22Rv1 (cell line): ENCODE data around the gene ANXA3.

ENCODE experiments used
- CTCF ChIP-seq: fragments of 450-650 bp; IDR thresholded peaks from 2 replicates; pipeline ENCODE4 v1.5.1; 2017; ENCODE audit warnings: mild to moderate bottlenecking
- ZFX ChIP-seq: fragments of 450-650 bp; IDR thresholded peaks from 2 replicates; pipeline ENCODE4 v1.6.1; 2017; ENCODE audit warnings: antibody characterized with exemption, borderline replicate concordance

- TF ChIP-seq CTCF = no peak
- TF ChIP-seq ZFX = no peak
Measured at GRCh38 chr4:78524009-78524408, 27.6 kb upstream of the ANXA3 start.
